GM21529 (cell line): ENCODE measurements around the gene IL7R.
"Not testable (repeated sequence)": the region's sequence is repeated elsewhere in the genome, so short reads cannot be mapped to it uniquely, and the experiment has no call there.

ENCODE experiments used
- ATAC-seq: cut with Tn5 transposase; IDR thresholded peaks from one replicate; pipeline ENCODE4 v1.9.1; 2021; ENCODE audit not compliant: unreplicated experiment

IL7R gene

DNA sequence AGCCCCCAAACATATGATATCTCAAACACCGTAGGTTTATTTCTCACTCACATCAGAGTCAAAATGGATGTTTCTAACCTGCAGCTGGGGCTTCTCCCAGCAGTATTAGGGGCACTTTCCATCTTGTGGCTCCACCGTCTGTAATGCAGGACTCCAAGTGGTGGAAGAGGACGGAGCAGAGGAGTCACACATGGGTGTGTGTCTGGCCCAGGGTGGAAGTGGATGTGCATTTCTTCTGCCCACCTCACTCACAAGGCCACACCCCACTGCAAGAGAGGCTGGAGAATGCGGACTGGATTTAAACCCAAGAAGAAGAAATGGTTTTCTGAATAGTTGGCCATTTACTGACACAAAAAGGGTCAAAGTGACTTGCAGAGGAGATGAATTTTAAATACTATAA lies 13.9 kb downstream of the IL7R start:
- ATAC-seq = no peak

DNA sequence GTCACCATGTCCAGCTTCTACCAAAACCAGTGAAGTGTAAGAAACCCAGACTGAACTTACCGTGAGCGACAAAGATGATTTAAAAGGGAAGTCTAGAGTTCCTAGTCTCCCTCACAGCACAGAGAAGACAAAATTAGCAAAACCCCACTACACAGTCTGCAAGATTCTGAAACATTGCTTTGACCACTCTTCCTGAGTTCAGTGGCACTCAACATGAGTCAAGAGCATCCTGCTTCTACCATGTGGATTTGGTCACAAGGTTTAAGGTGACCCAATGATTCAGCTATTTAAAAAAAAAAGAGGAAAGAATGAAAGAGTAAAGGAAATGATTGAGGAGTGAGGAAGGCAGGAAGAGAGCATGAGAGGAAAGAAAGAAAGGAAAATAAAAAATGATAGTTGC lies 19.8 kb downstream of the IL7R start:
- no peak for ATAC-seq

DNA sequence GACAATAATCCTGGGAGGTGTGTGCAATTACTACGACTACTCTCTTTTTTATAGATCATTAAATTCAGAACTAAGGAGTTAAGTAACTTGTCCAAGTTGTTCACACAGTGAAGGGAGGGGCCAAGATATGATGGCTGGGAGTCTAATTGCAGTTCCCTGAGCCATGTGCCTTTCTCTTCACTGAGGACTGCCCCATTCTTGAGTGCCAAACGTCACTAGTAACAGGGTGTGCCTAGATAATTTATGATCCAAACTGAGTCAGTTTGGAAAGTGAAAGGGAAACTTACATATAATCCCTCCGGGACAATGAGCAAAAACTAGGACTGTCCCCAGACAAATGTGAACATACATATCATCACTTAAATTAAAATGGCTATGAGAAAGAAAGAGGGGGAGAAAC lies 20.2 kb downstream of the IL7R start:
- no peak for ATAC-seq

DNA sequence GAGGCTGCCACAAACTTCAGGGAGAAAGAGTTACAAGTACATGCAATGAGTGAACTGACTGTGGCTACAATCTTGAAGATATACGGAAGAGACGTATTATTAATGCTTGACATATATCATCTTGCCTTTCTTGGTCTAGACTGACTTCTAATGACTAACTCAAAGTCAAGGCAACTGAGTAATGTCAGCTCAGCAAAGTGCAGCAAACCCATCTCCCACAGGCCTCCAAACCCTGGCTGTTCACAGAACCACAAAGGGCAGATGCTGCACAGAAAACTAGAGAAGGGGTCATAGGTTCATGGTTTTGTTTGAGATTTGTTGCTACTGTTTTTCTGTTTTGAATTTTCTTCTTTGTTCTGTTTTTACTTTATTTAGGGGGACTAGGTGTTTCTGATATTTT lies 21.0 kb downstream of the IL7R start:
- no peak for ATAC-seq

DNA sequence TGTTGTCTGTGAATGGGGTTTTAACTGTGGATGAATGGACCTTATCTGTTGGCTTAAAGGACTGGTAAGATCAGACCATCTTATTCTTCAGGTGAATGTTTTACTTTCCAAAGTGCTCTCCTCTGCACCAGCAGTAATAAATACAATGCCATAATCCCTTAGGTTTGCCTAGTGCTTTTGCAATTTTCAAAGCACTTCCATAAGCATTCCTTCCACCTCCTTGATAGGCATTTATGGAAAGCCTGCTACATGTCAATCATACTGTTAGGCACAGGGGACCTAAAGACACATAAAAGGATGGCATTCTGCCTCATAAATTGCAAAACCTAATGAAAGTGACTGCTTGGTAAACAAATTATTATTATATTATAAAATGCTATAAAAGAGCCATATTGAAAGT lies 21.4 kb downstream of the IL7R start:
- ATAC-seq = no peak

DNA sequence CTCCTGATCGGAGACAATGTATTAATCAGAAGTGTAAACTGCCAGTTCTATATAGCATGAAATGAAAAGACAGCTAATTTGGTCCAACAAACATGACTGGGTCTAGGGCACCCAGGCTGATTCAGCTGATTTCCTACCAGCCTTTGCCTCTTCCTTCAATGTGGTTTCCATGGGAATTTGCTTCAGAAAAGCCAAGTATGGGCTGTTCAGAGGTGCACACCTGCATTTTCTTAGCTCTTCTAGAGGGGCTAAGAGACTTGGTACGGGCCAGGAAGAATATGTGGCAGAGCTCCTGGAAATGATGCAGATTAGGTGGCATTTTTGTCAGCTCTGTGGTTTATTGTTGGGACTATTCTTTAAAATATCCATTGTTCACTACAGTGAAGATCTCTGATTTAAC lies 22.4 kb downstream of the IL7R start:
- no peak for ATAC-seq

DNA sequence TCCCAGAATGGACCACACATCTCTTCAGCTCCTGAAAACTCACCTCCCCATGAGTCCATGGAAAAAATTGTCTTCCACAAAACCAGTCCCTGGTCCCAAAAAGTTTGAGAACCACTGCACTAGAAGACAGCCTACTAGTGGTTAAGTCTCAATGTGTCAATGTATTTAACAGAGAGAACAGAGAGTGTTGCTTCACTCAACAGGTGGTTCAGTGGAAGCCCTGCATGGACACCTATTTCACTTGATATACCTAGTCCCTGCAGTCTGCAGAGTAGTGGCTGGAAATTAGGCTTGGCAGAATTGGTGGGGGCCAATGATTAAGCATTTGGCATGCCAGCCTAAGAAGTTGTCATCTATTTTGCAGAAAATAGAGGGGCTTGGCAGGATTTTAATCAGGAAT lies 23.0 kb downstream of the IL7R start:
- no peak for ATAC-seq

DNA sequence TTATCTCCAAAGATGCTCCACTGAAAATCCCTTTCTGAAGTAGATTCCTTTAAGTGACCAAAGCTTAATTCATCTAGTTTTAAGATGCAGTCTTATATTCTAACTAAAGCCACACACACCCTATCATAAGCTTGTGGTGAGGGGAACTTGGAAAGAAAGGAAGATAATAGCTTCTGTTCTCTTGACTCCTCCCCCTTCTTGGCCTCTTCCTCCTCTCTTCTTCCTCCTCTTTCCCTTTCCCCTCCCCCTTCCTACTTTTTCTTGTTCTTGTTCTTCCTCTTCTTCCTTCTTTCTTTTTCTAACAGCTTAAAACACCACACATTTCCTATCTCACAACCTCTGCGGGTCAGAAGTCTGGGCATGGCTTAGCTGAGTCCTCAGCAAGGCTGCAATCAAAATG lies 23.5 kb downstream of the IL7R start:
- no peak for ATAC-seq

DNA sequence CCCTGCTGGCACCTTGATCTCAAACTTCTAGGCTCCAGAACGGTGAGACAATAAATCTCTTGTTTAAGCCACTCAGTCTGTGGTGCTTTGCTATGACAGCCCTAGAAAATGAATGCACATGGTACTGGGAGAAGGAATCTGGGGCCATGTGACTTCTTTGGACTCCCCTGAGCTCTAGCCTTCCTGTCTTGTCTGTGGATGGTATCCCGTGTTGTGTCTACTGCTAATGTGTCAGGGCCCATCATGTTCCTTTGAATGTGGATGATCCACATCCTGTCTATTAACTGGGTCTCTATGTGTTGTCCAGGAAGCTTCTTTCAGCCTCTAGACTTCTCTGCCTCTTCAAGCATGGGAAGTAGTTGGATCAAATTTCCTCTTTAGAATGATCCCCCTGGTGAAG lies 25.1 kb downstream of the IL7R start:
- ATAC-seq = no peak

DNA sequence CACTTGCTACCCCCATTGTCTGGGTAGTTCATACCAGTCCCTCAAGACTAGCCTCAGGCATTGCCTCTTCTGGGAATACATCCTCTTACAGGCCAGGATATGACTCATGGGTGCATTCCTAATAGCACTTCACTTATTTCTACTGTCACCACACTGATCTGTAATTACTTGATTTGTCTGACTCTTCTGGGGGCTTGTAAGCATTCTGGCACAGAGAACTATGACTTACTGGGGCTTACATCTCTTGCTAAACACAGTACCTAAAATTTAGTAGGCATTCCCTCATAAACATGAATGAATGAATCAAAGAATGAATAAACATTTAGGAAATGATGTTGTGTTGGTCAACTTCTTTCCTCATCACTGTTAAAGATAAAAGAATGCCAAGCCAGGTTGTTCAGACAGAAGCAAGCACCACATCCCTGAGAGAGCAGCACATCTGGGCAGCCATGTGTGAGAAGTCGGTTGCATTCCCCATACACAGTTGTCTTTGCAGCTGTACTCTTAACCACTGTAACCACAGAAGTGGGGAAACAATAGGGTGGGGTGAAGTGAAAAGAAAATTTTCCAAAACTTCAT lies 27.6 kb downstream of the IL7R start:
- ATAC-seq = peak; percentile 72

DNA sequence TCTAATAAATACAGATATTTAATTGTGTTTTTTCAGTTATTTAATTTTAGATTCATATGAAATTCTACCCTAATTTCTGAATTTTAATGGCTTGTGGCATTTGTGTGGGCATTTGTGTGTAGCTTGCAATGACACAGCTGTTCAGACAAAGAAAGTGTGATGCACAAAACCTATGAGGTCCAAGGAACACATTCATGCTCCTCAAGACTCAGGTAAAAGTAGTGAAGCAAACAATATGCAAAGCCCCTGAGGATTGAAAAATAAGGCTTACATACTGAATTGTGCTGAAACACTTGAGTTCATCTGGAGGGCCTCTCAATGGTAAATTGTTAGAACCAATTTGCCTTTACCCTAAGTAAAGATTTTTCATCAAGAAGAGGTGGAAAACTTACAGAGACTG lies 28.1 kb downstream of the IL7R start:
- peak; percentile 5 for ATAC-seq

DNA sequence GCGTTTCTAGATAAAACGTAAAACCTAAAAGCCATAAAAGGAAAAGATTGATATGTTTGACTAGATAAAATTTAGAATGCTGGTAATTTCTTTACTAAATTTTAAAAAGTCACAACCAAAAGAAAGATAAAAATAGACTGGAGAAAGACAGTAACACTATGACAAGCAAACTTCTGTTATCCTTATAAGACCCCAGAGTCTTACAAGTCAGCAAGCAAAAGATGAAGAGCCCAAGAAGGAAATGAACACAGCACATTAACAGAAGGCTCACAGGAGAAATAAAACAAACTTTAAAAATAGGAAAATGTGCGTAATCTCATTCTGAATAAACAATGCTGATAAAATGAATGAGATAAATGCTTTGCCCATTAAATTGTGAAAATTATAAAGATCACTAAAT lies 29.7 kb downstream of the IL7R start:
- ATAC-seq = no peak

DNA sequence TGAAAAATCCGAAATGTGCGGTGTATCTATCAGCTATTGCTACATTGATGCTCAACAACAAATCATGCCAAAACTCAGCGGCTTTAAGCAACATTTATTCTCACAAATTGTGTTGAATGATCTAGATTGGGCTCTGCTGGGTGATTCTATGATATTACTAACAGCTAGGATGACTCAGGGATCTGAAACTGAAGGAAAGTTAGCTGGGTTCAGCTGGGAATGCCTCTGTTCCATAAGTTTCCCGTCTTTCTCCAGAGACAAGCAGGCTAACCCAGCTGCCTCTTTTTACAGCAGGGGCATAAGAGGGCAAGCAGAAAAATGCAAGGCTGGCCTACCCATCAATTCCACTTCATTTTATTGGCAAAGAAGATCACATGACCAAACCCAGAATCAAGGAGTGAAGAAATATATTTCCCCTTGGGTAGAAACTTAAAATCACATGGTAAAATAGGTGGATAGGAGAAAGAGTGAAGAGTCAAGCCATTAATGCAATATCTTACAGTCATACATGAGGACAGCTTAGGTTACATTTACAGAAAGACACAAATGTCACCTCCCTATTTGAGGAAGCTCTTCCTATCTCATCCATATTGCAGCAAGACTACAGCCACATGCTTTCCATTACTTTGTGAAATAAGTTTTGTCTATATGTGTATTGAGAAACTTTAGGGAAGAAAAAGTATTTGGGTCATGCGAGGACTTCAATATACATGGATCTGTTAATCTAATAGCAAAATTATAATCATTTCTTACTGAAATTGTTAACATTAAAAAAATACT lies 30.8 kb downstream of the IL7R start:
- no peak for ATAC-seq

DNA sequence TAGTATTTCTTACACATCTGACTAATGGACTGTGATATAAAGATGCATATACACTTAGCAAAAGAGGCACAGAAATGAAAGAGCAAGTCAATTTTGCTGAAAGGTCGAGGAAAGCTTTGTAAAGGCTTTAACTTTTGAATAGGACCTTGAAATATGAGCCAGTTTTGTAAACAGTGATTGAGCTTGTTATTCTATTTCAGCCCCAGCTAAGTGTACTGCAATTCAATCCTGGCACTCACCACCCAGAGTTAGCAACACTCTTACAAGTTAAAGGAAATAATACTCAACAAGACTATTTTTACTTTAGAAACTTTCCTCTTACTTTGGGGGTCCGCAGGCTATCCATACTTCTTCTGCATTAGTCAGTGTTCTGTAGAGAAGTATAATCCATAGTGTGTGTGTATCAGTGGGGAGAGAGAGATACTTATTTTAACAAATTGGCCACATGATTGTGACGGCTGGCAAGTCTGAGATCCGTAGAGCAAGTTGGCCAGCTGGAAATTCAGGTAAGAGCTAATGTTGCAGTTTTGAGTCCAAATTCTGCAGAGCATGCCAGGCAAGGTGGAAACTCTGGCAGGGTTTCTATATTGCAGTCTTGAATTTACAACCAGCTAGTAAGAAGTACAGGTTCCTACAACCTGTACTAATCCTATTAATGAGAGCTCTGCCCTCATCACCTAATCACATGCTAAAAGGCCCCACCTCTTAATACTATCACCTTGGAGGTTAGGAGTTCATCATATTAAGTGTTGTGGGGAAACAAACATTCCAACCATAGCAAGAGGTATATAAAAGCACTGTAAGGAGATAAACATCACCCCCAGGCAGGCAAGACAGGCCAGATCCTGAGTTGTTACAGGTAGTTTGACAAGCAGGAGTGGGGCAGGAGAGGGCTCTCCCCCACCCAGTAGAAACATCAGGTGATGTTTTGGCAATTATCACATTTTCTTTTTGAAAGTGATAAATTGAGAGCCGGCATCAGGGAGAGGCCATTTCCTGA lies 33.6 kb downstream of the IL7R start:
- ATAC-seq = no peak

DNA sequence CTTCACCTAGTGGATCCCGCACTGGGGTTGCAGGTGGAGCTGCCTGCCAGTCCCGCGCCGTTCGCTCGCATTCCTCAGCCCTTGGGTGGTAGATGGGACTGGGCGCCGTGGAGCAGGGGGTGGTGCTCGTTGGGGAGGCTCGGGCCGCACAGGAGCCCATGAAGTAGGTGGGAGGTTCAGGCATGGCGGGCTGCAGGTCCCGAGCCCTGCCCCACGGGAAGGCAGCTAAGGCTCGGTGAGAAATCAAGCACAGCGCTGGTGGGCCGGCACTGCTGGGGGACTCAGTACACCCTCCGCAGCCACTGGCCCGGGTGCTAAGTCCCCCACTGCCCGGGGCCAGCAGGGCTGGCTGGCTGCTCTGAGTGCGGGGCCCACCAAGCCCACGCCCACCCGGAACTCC lies 36.1 kb downstream of the IL7R start:
- not testable (repeated sequence) for ATAC-seq

DNA sequence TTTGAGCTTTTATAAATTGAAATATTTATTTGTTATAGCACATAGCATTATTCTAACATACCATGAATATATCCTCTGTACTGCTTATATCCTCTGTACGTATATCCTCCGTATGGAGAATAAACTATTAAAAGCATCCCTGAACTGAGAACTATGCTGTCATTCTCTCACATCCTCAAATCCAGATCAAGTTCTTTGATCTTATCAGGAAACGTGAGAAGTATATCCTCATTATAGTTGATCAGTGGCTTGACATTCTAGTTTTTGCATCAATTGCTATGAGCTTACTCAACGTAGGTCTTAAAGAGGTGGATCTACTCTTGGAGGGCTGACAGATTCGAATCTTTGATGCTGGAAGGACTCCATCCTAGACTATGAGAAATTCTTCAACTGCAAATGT lies 37.4 kb downstream of the IL7R start:
- ATAC-seq = no peak

DNA sequence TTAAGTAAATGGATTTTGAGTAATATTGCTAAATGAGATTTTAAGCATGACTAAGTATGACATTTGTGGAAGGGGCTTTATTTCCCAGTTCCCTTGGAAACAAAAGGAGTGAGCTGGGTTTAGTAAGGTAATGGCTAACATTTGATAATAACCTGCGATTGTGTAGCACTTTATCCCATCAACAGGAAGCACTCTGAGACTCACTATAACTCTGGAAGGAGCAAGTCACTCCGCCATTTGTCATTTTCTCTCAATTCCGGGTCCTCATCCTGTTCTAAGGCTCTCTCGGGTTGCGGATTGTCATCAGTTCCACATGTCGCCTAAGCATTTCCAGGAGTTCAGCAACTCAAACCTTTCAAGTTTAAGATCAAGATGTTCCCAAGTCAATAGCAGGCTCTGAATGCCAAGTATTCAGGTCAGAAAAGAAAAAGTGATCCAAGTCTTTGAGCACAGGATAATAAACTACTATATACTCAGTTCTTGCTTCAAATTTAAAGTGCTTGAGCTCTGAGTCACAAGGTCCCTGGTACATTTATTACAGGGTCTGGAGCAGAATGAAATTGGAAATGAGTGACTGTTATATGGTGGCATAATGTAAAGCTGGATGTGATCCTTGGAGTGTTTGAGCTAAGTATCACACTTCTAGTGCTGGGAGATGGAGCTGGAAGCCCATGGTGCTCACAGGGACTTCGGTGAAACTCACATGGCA lies 42.4 kb downstream of the IL7R start:
- ATAC-seq = no peak

DNA sequence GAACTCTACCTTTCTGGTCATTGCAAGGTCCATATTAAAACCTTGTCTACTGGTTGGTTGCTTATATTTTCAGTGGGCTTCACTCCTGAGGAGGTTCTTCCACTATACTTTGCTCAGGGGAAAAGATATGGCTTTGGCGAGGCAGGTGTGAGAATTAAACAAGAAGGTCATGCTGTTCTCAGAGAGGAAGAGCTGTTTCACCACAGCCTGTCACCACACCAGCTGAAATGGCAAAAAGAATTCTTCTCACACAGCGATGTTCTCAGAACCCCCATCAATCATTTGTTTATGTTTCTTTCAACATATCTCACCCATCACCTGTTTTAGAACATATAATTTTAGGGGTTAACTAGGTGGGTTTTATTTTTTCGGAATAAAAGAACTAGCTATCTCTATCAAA lies 43.1 kb downstream of the IL7R start:
- no peak for ATAC-seq

DNA sequence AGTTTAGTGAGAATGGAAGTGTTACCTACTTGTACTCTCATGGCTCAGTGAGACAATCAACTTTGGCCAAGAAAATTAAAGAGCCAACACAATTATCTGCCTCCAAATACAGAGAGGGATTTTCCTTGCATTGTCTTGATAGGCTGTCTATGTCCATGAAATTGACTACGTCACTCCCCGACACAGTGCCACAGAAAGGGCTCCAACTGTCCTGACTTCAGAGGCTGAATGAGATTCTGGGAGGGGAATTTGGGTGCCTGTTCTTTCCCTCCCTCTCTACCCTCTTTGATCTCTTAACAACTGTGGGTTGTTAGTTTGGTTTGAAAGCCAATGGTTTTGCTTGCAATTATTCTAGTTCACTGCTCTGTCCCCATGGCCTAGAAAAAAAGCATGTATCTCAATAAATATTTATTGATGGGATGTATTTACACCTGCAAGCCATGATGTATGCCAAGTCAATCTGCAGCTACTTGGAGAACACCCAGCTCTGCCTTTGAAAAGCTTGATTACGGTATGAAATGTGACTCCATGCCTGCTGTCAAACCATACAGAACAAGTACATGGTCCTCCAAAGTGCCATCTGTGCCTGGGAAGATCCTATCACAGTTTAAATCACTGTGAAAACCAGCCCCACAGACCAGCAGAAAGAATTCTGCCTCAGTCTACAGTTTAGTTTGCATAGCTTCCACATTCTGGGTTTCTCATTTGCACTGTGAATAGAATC lies 44.4 kb downstream of the IL7R start:
- ATAC-seq = no peak

DNA sequence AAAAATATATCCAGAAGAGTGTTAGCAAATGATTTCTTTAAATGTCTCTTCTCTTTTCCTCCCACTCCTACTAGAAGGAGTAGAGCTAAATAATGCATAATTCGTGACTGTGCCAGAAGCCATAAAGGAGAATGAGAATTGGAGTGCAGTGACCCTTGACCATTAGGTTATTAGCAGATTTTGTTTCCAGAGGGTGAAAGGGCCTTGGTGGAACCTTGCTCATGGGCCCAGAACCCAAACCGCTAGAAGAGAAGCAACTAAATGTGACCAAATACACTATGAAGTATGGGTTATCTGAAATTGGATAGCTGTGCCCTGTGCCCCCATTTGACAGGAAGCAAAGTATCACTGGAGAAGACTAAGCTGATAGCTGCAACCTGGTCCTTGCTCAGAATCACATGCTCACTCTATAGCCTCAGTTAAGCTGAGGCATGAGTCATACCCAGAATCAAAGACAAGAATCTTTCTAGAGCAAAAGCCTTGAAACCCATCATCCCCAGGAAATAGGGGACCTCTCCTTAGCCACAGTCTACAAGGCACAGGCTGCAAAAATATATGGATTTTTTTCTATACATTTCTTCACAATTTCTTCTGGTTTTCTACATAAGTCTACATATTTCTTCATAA lies 45.5 kb downstream of the IL7R start:
- ATAC-seq = peak; percentile 68
